GM18868 (cell line): ENCODE results near the gene CDK9.
A peak's percentile ranks its signal among the peaks of the same experiment; 100 is the strongest.
"Not testable (repeated sequence)": the region's sequence is repeated elsewhere in the genome, so short reads cannot be mapped to it uniquely, and the experiment has no call there.

Source experiments
- ATAC-seq: cut with Tn5 transposase; IDR thresholded peaks from one replicate; pipeline ENCODE4 v1.9.1; 2021; ENCODE audit warnings: mild to moderate bottlenecking, moderate library complexity; ENCODE audit not compliant: unreplicated experiment

The CDK9 gene

GRCh38 chr9:127779136-127779981 is 6.5 kb upstream of the CDK9 start:
- peak; percentile 37 for ATAC-seq

DNA sequence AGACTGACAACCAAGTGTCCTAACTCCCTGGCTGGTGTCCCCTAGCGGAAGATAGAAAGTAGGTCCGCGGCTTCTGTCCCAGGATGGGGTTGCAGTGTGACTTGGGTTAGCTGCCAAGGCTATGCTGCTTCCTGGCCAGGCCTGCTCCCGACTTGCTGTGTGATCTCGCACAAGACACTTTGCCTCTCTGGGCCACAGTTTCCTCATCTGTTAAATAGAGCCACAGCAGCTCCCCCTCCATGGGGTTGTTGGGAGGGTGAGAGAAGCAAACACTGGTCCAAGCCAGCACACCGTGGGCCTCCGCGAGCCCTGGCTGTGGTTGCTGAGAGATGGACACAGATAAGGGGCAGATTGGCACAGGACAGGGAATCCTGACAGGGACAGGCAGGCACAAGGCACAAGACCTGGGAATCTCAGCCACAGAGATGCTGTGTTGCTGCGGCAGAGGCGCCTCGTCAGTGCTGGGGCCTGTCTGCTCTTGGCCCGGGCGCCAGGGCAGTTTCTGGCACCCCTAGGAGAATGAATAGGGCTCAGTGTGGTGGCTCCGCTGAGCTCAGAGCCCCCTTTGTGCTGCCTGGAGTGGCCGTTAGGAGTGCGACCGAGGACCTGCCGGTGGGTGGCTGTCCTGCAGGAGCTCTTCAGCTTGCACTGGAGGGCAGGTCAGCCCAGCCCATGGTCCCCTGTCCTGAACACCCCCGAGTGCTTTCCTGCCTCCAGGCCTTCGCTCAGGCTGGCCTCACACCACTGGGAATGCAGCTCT is 5.5 kb upstream of the CDK9 start:
- no peak for ATAC-seq

- not testable (repeated sequence) for ATAC-seq
Observed at GRCh38 chr9:127780909-127781308, 4.9 kb upstream of the CDK9 start.

GRCh38 chr9:127781806-127782205 is 4.0 kb upstream of the CDK9 start:
- no peak for ATAC-seq

GRCh38 chr9:127783111-127784008 is 2.5 kb upstream of the CDK9 start:
- ATAC-seq = no peak

DNA sequence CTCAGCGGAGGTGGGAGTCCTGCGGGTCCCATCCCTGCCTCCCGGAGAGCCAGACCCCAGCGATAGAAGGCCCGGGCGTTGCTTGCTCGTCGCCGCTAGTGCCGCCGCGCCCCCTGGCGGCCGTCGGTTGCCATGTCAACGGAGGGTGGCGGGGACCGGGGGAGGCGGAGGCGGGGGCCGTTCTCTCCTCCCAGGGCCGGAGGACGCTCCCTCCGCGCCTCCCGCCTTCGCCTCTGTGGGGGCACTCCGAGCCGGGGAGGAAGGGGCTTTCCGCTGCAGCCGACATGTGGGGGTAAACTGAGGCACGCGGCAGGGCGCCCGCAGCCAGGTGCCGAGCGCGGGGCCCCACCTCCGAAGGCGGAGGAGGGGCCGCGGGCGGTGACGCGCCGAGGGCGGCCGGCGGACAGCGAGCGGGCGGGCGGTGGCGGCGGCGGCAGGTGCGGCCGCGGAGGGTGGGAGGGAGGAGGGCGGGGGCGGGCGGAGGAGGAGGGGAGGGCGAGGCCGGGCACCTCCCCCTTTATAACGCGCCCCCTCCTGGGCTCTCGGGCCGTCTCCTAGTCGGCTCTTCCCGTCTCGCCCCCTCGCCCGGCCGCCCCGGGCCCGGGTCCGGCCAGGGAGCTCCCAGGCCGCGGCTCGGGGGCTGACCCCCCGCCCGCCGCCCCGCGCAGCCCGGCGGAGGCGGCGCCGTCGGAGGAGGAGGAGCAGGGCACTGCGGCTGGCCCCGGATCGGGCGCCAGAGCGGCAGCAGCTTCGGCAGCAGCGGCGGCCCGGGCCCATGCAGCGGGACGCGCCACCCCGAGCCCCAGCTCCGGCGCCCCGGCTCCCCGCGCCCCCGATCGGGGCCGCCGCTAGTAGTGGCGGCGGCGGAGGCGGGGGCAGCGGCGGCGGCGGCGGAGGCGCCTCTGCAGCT is 556 bp upstream of the CDK9 start:
- peak; percentile 35 for ATAC-seq

DNA sequence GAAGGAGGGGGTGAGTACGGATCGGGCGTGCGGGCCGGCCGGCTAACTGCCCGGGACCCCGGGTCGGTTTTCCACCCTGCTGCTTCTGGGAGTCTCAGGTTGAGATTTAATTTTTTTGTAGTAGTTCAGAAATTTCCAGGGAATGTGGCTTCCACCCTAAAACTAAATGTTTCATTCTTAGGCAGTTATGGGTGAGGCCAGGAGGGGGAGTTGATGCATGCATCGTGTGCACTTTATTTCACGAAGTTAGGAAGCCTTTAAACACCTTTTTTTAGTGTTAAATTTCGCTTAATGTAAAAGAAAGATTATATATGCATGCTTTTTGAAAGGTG is 905 bp downstream of the CDK9 start:
- ATAC-seq = no peak

DNA sequence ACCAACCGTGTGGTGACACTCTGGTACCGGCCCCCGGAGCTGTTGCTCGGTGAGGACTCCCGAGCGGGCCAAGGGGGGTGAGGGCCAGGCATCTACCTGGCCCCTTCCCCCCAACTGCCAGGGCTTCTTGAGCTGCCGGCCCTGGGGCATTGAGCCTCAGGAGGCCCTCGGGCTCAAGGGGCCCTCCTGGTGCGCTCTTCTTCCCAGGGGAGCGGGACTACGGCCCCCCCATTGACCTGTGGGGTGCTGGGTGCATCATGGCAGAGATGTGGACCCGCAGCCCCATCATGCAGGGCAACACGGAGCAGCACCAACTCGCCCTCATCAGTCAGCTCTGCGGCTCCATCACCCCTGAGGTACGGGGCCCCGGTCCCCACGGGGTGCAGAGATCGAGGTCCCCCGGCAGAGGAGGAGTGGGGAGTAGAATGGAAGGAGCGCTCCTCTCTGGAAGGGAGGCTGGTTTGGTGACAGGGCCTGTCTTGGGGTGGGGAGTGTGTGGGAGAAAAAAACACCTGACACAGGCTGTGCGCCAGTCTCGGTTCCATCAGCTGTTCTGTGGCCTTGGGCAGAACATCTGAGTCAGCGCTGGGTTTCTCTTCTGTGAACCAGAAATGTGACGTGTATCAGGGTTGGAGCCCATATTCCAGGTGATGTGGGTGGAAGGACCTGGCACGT is 2.6 kb downstream of the CDK9 start:
- ATAC-seq = no peak

DNA sequence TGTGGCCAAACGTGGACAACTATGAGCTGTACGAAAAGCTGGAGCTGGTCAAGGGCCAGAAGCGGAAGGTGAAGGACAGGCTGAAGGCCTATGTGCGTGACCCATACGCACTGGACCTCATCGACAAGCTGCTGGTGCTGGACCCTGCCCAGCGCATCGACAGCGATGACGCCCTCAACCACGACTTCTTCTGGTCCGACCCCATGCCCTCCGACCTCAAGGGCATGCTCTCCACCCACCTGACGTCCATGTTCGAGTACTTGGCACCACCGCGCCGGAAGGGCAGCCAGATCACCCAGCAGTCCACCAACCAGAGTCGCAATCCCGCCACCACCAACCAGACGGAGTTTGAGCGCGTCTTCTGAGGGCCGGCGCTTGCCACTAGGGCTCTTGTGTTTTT is 3.3 kb downstream of the CDK9 start:
- no peak for ATAC-seq

DNA sequence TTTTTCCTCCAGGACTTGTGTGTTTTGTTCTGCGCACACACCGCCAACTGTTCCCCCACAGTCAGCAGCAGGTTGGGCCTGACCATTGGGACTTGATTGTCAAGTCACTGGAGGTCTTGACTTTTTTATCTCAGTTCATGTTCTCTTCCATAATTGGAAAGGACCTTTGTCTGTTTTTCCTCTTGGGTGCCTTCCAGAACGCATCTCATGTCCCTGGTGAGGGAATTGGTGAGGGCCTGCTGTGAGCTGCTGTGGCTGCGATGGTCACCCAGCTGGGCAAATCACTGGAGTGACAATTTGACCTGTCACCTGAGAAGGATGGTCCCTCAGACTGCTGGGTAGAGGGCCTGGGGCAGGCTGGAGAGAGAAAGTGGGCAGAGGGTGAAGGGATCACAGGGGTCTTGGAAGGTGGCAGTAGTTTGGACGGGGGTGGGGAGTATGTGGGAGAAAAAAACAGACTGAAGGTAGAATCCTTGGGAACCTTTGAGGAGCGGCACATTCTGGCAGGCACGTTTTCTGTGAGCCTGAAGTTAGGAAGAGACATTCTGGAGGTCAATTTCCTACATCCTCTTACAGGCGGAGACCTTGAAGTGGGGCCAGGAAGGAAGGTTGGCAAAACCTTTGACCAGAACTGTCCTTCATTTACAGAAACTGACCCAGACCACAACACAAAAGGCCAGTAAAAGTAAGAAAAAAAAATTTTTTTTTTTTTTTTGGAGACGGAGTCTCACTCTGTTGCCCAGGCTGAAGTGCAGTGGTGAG is 4.4 kb downstream of the CDK9 start:
- ATAC-seq = no peak

DNA sequence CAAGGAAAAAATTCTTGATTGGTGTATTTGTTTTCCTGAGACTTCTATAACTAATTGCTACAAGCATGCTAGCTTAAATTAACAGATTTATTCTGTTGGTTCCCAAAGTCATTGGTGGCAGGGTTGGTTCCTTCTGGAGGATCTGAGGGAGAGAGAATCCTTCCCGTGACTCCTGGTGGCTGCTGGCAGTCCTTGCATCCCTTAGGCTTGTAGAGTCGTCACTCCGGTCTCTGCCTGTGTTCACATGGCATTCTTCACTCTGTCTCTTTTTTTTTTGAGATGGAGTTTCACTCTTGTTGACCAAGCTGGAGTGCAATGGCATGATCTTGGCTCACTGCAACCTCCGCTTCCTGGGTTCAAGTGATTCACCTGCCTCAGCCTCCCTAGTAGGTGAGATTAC is 5.3 kb downstream of the CDK9 start:
- ATAC-seq = no peak

DNA sequence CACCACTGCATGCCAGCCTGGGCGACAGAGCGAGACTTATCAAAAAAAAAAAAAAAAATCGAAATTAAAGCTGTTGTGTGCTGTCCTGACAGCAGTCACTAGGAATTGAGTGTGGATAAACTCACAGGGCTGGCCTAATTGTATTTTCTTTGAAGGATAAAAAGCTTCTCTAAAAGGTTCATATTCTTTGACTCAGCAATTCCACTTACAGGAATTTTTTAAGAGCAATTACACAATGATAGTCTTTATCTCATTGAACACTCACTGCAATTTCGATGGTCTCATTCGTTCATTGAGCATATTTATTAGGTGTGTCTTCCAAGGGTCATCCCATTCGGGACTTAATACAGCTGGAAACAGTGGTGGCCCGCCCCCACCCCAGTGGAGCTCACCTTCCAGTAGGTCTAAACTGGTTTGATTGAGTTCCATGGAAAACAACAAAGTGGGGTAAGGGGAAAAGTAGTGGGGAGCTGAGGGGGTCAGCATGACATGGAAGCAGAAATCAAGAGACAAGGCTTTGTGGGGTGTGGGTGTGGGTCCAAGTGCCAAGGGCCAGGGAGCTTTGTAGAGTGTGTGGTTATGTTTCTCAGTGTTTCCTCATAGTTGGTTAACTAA is 6.7 kb downstream of the CDK9 start:
- no peak for ATAC-seq

DNA sequence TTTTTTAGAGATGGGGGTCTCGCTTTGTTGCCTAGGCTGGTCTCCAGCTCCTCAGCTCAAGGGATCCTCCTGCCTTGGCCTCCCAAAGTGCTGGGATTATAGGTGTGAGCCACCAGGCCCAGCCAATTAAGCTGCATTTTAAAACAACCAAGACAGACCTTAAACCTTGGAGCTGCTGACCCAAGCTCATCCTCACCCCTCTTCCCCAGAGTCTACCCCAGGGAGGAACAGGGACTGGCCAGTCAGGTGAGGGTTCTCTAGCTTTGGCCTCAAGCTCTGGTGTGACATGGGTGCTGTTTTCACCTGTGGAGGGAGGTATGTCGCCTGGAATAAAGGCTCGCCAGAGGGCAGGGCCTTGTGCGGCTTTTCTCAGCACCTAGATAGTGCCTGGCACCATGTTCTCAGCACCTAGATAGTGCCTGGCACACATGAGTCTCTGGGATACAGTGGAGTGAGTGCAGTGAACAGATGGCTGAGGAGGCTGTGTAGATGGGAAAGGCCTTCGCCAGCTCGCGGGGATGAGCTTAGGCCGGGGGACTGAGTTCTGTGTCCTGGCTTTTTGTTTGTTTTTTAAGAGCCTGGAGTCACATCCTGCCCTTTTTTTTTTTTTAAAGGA is 7.4 kb downstream of the CDK9 start:
- no peak for ATAC-seq

DNA sequence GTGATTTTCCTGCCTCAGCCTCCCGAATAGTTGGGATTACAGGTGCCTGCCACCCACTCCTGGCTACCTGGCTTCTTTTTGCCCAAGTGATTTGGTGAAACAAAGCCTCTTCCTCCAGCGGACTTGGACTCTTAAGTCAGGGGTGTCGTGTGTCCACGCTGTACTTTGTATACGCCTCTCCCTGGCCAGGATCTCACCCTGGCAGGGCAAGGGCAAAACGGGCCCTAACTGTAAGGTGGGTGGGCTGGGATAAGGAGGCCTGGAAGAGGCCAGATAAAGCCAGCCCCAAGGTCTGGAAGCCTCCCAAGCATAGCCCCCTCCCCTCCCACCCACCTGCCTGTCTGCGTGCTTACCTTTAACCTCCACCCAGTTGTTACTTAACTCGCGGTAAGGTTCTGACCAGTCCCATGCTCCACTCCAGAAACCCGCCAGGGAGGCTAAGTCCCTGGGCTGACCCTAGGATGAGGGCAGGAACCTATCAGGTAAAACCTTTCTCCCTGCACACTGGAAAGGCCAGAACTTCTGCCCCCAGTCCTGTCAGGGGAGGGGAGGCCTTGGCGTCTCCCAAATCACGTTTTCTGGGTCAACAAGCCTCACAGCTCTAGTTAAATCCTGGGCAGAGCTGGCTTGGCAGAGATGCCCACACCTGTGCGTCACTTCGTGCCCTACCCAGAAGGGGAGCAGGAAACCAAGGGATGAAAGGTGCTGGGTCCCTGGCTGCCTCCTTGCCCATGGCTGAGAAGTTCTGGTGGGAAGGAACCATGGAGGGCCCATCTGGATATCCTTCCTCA is 8.4 kb downstream of the CDK9 start:
- no peak for ATAC-seq

- no peak for ATAC-seq
Observed at GRCh38 chr9:127796225-127796813, 10.5 kb downstream of the CDK9 start.

DNA sequence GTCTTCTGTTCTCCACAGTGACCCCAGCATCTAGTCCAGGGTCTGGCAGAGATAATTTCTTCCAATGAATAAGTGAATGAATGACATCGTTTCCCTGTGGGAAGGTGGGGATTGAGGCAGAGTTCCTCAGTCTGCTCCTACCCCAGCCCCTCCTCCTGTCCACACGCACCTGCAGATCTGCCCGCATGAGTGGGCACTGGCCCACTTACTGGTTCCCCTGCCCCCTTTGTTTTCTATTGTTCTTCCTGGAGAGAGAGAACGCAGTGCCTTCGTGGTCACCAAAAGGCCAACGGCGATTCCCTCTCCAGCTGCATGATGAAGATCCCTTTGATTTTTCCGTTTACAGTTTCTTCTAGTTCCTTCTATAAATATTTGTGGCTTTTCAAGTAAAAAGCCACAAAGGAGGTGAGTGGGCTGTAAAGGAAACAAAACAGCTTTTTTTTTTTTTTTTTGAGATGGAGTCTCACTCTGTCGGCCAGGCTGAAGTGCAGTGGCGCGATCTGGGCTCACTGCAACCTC is 11.1 kb downstream of the CDK9 start:
- no peak for ATAC-seq
